ENCODE measurements around the gene SCNN1A. TPM values are rescaled to one million over a fixed set of nuclear protein-coding genes. Genes with fewer than 3 reads are reported as not detected.

SCNN1A gene
- total RNA-seq, 4 donors from 2014 or later, result 229 to 449 (median 336) TPM

- DNase-seq, result peak; percentile 65 to 69
- no peaks in the 10 kb centered on the region for H3K9me3 ChIP-seq
Observed at GRCh38 chr12:6373022-6373787, 2.2 kb downstream of the SCNN1A start.

DNA sequence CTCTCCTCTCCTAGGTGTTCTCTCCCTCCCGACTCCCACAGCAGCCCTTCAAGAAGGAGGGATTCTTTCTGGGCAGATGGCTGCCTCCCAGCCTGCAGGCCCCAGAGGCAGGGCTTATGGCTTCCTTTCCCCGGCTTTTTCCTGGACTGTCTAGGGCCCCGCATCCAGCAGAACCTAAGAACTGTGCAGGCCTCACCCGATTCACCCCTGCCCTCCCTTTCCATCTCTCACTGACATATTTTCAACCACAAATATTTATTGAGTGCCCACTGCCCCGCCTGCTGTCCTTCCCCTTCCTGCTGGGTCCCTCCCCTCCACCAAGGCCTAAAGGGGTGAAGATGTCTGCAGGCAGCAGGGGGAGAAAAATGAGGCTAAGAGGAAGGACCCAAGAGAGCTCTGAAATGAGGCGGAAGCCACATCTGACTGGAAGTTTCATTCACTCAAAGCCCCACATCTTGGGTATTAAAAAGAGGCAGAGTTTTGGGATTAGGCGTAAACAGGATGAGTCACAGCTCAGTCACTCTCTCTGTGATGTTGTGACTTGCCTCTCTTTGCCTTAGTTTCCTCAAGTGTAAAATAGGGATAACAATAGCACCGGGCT lies 2.9 kb downstream of the SCNN1A start:
- TF ChIP-seq, protein P1, sequence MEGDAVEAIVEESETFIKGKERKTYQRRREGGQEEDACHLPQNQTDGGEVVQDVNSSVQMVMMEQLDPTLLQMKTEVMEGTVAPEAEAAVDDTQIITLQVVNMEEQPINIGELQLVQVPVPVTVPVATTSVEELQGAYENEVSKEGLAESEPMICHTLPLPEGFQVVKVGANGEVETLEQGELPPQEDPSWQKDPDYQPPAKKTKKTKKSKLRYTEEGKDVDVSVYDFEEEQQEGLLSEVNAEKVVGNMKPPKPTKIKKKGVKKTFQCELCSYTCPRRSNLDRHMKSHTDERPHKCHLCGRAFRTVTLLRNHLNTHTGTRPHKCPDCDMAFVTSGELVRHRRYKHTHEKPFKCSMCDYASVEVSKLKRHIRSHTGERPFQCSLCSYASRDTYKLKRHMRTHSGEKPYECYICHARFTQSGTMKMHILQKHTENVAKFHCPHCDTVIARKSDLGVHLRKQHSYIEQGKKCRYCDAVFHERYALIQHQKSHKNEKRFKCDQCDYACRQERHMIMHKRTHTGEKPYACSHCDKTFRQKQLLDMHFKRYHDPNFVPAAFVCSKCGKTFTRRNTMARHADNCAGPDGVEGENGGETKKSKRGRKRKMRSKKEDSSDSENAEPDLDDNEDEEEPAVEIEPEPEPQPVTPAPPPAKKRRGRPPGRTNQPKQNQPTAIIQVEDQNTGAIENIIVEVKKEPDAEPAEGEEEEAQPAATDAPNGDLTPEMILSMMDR (IDR thresholded peaks at IDR 0.05), result no peak
- peak in 1 of 2 donors; percentile 41 for TF ChIP-seq POLR2A (IDR thresholded peaks at IDR 0.05)
- Histone ChIP-seq H3K27ac (peak overlapping the region; percentile 92 to 97 (median 97)), H3K4me1 (peaks cover 60 to 80% of the 10 kb centered on the region in 2 donors), H3K36me3 (no peaks in the 10 kb centered on the region), H3K9me3 (no peaks in the 10 kb centered on the region), H3K27me3 (no peaks in the 10 kb centered on the region), H3K4me3 (replicated peaks in 1 of 3) (peak overlapping the region in 2 of 3 donors; percentile 9 to 45)
- 44% methylated on average over 8 of the region's 8 CpGs for WGBS, 2 donors
- DNase-seq, result peak; percentile 36 to 40
- intact Hi-C loops (cut with DNase I), result no loop called here

More at GRCh38 chr12:6373022-6373787, 2.2 kb downstream of the SCNN1A start:
- intact Hi-C loops (cut with DNase I), result no loop called here
- peak in 1 of 2 donors; percentile 75 for TF ChIP-seq POLR2A (IDR thresholded peaks at IDR 0.05)
- TF ChIP-seq, protein P1 (IDR thresholded peaks at IDR 0.05), result no peak
- Histone ChIP-seq H3K4me1 (peaks cover 65 to 80% of the 10 kb centered on the region in 2 donors), H3K4me3 (replicated peaks in 1 of 3) (peak overlapping the region; percentile 22 to 46 (median 45)), H3K36me3 (no peaks in the 10 kb centered on the region), H3K27ac (peak overlapping the region; percentile 92 to 97 (median 97)), H3K27me3 (no peaks in the 10 kb centered on the region)
- WGBS, 2 donors, result 57 to 70% methylated on average over 14 of the region's 14 CpGs

GRCh38 chr12:6370994-6371754 lies 4.2 kb downstream of the SCNN1A start:
- intact Hi-C loops (cut with DNase I), result no loop called here
- Histone ChIP-seq H3K27ac (peak overlapping the region; percentile 95 to 97 (median 97)), H3K4me3 (replicated peaks in 1 of 3) (peak overlapping the region in 2 of 3 donors; percentile 11 to 23), H3K36me3 (no peaks in the 10 kb centered on the region), H3K9me3 (no peaks in the 10 kb centered on the region), H3K4me1 (peaks cover 47 to 73% of the 10 kb centered on the region in 2 donors), H3K27me3 (no peaks in the 10 kb centered on the region)
- WGBS, 2 donors, result 46 to 50% methylated on average over 14 of the region's 15 CpGs
- peak in 1 of 2 donors; percentile 82 for TF ChIP-seq POLR2A (IDR thresholded peaks at IDR 0.05)
- TF ChIP-seq, protein P1 (IDR thresholded peaks at IDR 0.05), result peak in 3 of 6 experiments; percentile 11 to 29 (median 20)
- peak; percentile 89 to 93 for DNase-seq

GRCh38 chr12:6370576-6370935 lies 4.8 kb downstream of the SCNN1A start:
- Histone ChIP-seq H3K27ac (peak overlapping the region; percentile 95 to 97 (median 97)), H3K4me1 (peaks cover 43 to 67% of the 10 kb centered on the region in 2 donors), H3K36me3 (no peaks in the 10 kb centered on the region), H3K4me3 (replicated peaks in 1 of 3) (peak overlapping the region in 2 of 3 donors; percentile 11 to 23), H3K9me3 (no peaks in the 10 kb centered on the region), H3K27me3 (no peaks in the 10 kb centered on the region)
- TF ChIP-seq, protein P1 (IDR thresholded peaks at IDR 0.05), result no peak
- TF ChIP-seq POLR2A (IDR thresholded peaks at IDR 0.05), result no peak
- peak in 1 of 2 donors; percentile 23 for DNase-seq
- 67 to 69% methylated on average over 1 to 4 of the region's 4 CpGs for WGBS, 2 donors
- intact Hi-C loops (cut with DNase I), result no loop called here

Measured in thyroid gland (tissue), 4 donors.